ENCODE measurements around the gene CNGA1. TPM values are rescaled to one million over a fixed set of nuclear protein-coding genes. Genes with fewer than 3 reads are reported as not detected.
A peak's percentile ranks its signal among the peaks of the same experiment; 100 is the strongest.
"Not testable (repeated sequence)": the region's sequence is repeated elsewhere in the genome, so short reads cannot be mapped to it uniquely, and the experiment has no call there.

CNGA1 gene
- total RNA-seq, 1 experiment from 2014 or later = 1.0 TPM

DNA sequence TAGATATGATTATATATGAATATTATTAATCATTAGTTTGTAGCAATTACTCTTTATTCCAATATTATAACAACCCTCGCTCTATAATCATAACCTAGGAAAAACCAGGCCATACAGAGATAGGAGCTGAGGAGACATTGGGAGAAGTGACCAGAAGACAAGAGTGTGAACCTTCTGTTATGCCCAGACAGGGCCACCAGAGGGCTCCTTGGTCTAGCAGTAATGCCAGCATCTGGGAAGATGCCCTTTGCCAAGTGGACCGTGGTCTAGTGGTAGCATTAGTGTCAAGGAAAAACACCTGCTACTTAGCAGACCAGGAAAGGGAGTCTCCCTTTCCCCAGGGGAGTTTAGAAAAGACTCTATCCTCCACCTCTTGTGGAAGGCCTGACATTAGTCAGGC, 12.9 kb downstream of the CNGA1 start:
- peak; percentile 61 for TF ChIP-seq CTCF (conservative IDR thresholded peaks at IDR 0.05)
- H3K18ac ChIP-seq (ENCODE audit: insufficient read length, low read depth, low read length); H3K4me2 ChIP-seq (ENCODE audit: insufficient read depth, insufficient read length, low read length); H3T11ph ChIP-seq (ENCODE audit: low read length); H3K79me1 ChIP-seq (ENCODE audit: insufficient read depth, low read depth, low read length, poor library complexity, severe bottlenecking); H3K27me3 Mint-ChIP-seq (ENCODE audit: low read depth); H3K4ac ChIP-seq (ENCODE audit: low read depth, low read length); H4K20me1 ChIP-seq (ENCODE audit: control insufficient read depth, insufficient read depth, insufficient read length); H3K27me3 ChIP-seq (ENCODE audit: insufficient read depth, low read length); H3K23me2 ChIP-seq (ENCODE audit: insufficient read length, low read depth, low read length, poor library complexity, severe bottlenecking); H3K4me1 Mint-ChIP-seq; H3K27ac Mint-ChIP-seq; H2BK15ac ChIP-seq (ENCODE audit: low read depth, low read length); H2BK5ac ChIP-seq (ENCODE audit: insufficient read length, low read length); H2AK5ac ChIP-seq (ENCODE audit: insufficient read length, low read length); H2BK20ac ChIP-seq (ENCODE audit: low read depth, low read length, poor library complexity, severe bottlenecking); H3K9ac ChIP-seq (ENCODE audit: extremely low read depth, insufficient read length, low read length); H3K27ac ChIP-seq (ENCODE audit: insufficient read length, low read depth, low read length); H4K8ac ChIP-seq (replicated peaks; ENCODE audit: insufficient read length, low read depth, low read length); H3K4me3 Mint-ChIP-seq; H3K56ac ChIP-seq (ENCODE audit: insufficient read length, low read depth, low read length); H3K14ac ChIP-seq (ENCODE audit: insufficient read depth, low read length); H2BK120ac ChIP-seq (ENCODE audit: low read depth, low read length, poor library complexity, severe bottlenecking); H2BK12ac ChIP-seq (ENCODE audit: insufficient read length, low read depth, low read length); H2AFZ ChIP-seq (ENCODE audit: low read length); H3K23ac ChIP-seq (ENCODE audit: insufficient read length, low read depth, low read length); DNase-seq; H3K4me1 ChIP-seq (ENCODE audit: insufficient read depth, low read length); H3K79me2 ChIP-seq (ENCODE audit: insufficient read depth, low read length); H4K91ac ChIP-seq (ENCODE audit: insufficient read length, low read depth, low read length); H4K5ac ChIP-seq (ENCODE audit: insufficient read length, low read depth, low read length): not testable (repeated sequence)
- WGBS (ENCODE audit: extremely low coverage, insufficient read length, low lambda C conversion rate) = no CpG with 5 or more reads among the region's 2 CpGs
- peaks cover 16% of the 10 kb centered on the region for H3K9me3 ChIP-seq (ENCODE audit: control insufficient read depth, low read depth, low read length)
- Mint-ChIP-seq H3K36me3 (ENCODE audit: insufficient read depth in 1 of 3, low read depth in 3 of 3) (peaks cover 34 to 57% (median 44%) of the 10 kb centered on the region in 3 experiments), H3K9me3 (peaks cover 63 to 66% of the 10 kb centered on the region in 2 experiments)
